HG03095 (cell line): ENCODE data around the gene PTPN22.
"Not testable (repeated sequence)": the region's sequence is repeated elsewhere in the genome, so short reads cannot be mapped to it uniquely, and the experiment has no call there.

ENCODE experiments used
- ATAC-seq: cut with Tn5 transposase; IDR thresholded peaks from one replicate; pipeline ENCODE4 v1.9.1; 2021; ENCODE audit warnings: moderate library complexity; ENCODE audit not compliant: unreplicated experiment

Gene PTPN22

DNA sequence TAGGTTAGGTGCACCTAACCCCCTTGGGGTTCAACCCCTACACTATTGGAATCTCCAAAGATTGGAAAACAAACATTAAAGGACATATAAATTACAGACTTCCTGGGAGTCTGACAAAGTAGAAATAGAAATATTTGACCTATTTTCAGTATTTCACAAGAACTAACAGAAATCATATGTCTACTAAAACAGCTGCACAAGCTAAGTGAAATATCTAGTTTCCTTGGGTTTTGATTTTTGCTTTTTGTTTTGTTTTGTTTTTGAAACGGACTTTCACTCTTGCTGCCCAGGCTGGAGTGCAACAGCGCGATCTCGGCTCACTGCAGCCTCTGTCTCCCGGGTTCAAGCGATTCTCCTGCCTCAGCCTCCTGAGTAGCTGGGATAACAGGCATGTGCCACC is 18.8 kb downstream of the PTPN22 start:
- not testable (repeated sequence) for ATAC-seq

DNA sequence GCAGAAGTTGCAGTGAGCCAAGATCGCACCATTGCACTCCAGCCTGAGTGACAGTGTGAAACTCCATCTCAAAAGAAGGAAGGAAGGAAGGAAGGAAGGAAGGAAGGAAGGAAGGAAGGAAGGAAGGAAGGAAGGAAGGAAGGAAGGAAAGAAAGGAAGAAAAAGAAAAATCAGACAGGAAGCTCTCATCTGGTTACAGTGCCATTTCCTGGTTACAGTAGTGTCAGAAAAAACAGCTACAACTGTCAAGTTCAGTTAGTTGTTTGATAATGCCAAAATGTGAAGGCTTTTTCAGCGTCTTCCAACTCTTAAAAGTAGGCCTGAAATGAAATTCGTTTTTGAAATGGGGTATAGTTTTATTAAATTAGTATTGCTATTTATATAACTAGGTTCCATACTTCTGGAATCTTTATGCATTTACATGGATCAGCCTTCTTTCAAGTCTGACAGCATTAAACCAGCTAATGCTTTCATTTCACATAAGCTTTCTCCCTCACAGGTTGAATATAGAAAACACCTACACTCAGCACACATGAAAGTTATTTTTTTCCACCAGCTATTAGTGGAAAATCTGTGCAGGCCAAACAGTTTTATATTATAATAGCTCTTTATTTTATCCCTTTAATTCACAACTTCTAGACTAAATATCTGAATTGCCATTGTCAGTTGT is 21.2 kb downstream of the PTPN22 start:
- no peak for ATAC-seq

DNA sequence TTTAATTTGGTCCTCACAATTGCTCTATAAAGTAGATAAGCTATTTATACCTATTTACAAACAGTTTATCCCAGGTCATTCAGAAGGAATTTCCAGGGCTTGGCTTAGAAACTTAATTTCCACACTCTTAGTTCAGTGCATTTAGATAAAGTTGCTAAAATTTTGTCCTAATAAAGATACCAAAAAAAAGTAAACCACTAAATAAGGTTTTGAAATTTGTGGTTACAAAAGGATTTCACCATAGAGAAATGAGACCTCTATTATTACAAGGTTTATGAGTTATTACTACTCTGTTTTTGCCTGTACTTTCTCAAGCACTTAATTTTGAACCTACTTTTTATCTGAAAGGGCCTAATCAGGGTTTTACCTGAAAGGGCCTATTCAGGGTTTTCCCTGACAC is 22.4 kb downstream of the PTPN22 start:
- no peak for ATAC-seq

DNA sequence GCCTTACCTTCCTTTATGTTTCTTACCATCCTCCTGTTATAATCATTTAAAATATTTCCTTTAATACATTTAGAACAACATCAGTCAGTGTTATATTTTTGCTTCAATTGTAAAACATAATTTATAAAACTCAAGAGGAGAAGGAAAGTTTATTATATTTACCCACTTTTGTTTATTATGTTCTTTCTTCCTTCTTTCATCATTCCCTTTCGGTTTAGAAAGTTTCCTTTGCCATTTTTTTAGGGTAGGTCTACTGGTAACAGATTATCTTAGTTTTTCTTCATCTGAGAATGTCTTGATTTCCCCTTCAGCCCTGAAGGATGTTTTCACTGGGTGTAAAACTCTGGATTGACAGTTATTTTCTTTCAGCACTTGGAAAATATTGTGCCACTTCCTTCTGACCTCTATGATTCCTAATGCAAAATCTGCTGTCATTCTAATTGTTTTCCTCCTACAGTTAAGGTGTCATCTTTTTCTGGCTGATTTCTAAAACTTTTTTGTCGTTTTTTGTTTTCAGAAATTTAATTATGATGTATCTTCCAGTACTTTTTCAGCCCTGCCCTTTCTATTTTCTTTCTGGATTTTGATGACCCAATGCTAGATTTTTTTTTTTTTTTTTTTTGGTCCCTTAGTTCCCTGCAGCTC is 25.0 kb downstream of the PTPN22 start:
- ATAC-seq: no peak

DNA sequence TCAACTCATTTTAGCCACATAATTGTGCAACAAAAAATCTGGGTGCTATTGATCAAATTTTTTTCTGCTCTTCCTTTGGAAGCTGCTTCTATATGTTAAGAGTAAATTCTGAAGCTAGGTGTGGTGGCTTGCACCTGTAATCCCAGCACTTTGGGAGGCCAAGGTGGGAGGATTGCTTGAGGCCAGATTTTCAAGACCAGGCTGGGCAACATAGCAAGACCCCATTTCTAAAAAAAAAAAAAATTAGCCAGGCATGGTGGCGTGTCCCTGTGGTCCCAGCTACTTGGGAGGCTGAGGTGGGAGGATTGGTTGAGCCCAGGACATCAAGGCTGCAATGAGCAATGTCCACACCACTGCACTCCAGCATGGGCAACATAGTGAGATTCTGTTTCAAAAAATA is 35.0 kb downstream of the PTPN22 start:
- no peak for ATAC-seq

DNA sequence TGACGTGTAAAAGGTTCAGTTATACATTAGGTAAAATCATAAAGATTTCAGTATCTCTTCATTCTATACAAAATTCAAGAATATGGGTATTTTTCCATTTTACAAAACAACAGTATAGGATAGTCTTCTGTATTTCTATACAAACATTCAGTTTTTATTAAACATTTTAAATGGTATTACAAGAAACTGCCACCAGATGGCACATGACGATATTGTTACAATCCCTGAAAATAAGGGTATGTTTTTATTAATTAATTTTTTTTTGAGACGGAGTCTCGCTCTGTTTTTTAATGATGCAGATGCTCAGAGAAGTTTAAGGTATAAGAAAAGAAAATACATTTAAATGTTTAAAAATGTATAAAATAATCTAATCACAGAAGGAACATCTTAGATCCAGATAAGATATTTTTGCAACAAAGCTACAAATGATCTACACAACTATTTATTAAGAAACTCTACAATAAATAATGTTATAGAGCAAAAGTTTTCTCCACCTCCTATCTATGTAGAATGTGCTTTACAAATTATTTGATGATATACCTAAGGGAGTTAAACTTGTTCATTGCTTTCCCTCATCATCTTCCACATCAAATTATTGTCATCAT is 35.7 kb downstream of the PTPN22 start:
- ATAC-seq: no peak

DNA sequence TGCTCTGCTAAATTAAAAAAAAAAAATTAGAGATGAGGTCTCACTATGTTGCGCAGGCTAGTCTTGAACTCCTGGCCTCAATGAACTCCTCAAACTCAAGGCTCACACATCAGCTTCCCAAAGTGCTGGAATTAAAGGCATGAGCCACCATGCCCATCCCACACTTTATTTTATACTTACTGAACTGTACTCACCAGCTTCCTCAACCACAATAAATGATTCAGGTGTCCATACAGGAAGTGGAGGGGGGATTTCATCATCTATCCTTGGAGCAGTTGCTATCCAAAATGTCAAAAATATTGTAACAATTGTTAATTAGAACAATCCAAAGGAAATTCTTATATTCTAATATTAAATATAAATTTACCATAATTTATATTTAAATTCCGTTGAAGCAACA is 36.8 kb downstream of the PTPN22 start:
- no peak for ATAC-seq

DNA sequence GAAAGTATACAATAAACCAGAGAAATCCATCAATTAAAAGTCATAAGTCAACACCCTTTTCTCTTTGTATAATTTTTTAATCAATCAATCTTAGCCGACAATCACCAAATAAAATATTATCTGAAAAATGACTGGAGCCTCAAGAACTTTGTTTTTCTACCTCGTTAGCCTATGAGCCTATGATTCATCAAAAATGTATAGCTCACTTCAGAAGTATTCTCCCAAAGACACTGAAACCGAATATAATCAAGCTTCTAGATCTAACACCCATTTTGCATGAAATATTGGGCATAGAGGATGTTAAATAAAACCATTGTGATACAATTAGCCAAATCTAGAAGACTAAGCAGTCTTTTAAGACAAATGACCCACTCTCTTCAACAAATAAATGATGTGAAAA is 41.5 kb downstream of the PTPN22 start:
- no peak for ATAC-seq

DNA sequence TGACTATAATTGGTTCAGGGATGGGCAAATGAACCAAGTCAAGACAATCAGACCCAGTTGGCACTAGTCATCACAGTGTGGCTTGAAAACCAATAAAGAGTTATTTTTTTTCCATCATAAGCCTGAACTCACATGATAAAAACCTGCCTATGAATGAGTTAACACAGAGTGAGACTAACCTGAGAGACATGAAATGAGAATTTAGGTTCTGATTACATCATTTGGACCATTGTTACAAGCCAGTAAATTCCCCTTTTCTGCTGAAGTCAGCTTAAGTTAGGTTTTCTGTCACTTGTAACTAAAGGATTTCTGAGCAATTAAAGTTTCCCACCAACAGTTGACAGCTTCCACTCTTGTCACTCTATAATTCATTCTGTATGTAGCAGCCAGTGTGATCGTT is 49.6 kb downstream of the PTPN22 start:
- no peak for ATAC-seq

DNA sequence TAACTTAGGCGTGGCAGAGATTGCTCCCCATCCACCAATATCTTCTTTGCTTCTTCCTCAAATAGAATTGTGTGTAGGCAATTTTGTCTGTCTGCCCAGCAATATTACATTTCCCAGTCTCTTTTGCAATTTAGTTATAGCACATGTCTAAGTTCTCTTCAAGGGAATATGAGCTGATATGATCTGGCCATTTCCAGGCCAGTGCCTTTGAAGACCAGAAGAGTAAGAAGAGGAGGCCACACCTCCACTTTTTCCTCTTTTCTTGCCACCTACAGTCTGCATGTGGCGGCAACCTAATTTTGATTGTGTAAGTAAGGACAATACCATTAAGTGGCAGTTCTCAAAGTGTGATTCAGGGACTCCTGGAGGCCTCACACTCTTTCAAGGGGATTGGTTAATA is 52.9 kb downstream of the PTPN22 start:
- no peak for ATAC-seq

DNA sequence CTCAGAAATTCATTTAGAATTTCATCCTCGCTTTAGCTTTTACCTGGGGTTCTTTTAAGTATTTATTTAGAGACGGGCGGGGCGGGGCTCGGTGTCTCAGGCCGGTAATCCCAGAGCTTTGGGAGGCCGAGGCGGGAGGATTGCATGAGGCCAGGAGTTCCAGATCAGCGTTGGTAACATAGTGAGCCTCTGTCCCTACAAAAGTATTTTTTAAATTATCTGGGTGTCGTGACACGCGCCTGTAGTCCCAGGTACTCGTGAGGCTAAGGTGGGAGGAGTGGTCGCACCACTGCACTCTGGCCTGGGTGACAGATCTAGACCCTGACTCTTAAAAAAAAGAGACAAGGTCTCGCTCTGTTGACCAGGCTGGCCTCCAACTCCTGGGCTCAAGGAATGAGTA is 58.3 kb downstream of the PTPN22 start:
- no peak for ATAC-seq

DNA sequence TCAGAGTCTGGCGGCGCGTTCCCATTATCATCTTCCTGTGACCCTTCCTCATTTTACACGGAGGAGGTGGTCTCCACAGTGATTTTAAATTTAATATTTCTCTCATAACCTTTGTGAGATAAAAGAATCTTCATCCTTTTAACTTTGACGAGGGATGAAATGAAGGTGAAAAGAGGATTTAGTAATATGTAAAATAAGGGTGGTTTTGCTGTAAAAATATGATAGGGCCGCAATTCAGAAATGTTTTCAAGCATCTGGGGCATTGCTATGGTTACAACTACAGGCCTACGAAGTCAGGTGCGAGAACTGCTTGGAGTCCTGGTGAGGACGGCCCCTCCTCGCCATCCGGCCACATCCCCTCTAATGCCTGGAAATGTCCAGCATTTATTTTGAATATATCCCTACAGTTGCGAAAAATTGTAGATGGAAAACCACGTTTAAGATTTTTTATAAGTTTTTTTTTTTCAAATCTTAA is 58.8 kb downstream of the PTPN22 start:
- ATAC-seq: no peak

DNA sequence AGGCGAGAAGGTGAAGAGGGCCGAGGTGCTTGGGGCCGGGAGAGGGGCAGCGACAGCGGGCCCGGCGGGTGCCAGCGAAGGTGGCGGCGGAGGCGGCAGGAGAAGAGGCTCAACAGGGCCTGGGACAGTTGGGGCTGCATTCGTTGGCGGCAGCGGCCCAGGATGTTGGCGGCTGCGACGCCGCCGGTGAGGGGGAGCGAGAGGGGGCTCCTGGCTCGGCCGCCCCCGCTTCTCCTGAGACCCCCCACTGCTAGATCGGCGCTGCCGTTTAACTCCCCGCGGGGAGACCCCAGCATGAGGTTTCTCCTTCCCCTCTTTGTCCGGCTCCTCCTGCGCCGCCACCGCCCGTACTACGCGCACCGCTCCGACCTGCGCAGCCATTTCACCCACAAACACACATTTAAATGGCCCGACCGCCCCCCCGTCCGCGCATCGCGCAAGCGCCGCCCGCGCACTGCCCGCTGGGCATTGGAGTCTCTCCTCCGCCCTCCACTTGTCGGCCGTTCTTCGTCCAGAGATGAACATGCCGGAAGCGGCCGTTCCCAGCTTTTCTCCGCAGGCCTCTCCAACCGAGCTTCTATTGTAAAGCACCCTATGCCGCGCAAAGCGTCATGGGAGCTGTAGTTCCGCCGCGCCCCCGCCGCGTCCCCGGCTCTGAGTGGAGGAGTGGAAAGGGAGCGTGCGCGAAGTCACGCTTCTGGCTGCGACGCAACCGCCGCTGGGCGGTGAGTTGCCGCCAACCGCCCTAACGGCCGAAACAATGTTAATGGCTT is 59.4 kb downstream of the PTPN22 start, which contains the start of gene RSBN1:
Gene RSBN1 (minus strand): TSS at position 589 of the 773 bp plus-strand sequence. CDS start 64 bp downstream, at position 525.
- peak; percentile 88 for ATAC-seq

DNA sequence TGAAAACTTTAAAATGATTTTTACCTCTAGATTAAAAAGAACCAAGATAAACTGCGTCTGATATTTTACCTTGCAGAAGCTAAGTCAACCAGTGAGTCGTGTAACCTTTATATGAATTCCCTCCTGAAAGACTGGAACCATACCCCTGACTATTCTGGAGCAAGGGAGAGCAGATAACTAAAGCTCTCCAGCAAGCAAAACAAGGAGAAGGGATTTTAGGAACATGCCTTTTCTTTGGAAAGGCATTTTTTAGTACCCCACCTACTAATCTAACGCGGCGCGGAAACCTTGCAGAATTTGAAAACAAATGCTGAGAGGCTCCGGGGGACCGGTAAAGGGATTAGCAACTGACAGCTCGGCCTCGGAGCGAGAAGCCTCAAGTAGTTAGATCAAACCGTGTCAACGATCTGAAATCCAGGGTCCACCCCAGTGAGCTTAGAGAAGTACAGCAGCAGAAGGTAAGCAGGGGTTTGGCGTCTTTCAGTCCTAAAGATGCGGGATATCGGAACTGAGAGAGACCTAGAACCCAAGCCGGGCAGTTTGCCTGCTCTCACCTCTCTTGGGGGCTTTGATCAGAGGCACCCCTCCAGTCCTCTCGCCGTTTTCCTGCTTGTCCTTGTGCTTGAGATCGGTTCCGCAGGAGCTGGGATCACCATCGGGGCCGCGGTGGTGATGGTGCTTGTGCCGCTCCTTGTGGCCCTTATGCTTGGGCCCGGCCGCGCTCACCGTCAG is 60.2 kb downstream of the PTPN22 start:
- ATAC-seq: peak; percentile 2

DNA sequence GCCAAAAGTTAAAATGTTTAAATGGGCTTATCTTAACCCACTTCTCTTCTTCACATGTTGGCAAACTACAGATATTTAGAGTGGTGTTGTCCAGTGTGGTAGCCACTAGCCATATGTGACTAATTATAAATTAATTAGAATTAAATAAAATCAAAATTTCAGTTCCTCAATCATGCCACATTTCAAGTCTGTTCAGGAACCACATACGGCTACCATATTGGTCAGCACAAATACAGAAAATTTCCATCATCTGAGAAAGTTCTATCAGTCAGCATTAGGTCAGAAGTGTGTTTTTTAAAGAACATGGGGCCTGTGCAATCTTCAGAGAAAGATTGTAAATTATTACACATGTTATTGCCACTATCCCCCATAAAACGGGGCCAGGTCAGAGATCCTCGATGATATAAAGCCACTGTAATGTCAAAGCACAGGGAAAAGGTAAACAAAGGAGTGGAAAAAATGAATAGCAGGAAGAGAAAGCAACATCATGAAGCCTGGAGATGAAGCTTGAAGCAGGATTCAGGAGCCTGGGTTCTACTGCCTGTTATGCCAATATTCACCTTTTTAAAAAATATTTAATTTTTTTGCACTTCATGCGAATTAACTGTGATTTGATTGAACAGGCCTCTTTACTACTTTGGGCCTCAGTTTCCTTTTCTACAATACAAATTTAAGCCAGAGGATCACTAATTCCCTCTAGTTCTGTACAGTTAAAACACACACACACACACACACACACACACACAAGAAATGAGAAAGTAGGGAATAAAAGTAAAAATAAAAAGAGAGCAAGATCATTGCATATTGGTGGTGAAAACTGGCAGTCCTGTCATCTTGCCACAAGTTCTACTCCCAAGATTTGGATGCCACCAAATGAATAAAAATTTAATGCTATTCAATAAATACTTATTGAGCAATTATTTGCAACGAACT is 61.6 kb downstream of the PTPN22 start:
- no peak for ATAC-seq

DNA sequence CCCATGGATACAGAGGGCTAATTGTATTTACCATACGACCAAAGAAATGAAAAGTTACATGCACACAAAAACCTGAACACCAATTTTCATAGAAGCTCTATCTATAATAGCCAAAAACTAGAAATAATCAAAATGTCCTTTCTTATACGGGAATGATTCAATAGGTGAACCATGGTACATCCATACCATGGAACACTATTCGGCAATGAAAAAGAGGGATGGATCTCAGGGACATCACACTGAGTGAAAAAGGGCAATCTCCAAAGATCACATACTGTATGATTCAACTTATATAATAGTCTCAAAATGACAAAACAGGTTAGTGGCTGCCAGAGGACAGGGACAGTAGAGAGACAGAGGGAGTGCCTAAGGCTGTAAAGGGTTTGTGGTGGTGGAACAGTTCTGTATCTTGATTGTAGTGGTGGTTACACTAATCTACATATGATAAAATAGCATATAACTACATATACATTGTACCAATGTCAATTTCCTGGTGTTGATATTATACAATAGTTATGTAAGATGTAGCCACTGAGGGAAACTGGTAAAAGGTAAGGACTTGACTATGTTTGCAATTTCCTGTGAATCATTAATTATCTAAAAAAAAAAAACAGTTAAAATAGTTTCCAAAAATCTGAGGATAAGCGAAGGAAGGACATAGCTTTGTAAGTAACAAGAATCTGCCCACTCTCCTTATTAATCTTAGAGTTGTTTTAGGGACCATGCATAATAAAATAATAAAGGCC is 62.9 kb downstream of the PTPN22 start:
- no peak for ATAC-seq

DNA sequence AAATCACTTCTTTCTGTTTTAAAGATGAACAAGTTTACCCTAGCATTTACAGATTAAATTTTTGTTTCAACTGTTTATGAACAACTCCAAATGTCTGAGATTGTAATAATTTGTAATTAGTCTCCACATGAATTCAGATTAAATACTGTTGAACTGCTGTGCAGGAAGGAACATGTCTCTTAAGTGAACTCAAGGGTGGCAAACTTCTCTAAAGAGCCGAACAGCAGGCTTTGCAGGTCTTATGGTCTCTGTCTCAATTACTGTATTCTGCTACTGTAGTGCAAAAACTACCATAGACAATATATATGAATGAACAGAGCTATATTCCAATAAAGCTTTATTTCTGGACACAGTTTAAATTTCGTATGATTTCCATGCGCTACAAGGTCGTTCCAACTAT is 65.9 kb downstream of the PTPN22 start:
- no peak for ATAC-seq

DNA sequence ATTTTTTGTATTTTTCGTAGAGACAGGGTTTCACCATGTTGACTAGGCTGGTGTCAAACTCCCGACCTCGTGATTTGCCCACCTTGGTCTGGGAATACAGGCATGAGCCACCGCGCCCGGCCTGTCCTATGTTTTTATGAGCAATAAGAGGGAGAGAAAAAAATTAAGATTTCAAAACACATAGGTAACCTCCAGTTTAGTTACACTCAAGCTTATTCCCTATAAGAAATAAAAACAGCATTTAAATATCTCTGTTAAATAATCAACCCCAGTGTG is 66.3 kb downstream of the PTPN22 start:
- no peak for ATAC-seq
